HepG2 (cell line): Measurements from ENCODE around the gene UBE2J1.

Source experiments
- EP300 ChIP-seq, 3 experiments: sonication (generic) in 1 of 3; formaldehyde crosslinking in 1 of 3; IDR thresholded peaks; 2 replicates each; pipeline versions ENCODE4 v1.5.1 to v1.6.1; 2011 to 2020; ENCODE audit warnings: low read depth in 2 of 3, low read length in 2 of 3, borderline replicate concordance in 1 of 3, improper control_type of control experiment in 1 of 3, mild to moderate bottlenecking in 1 of 3, missing genetic modification reagents in 1 of 3, moderate library complexity in 1 of 3
- ESRRA ChIP-seq: sonication (generic); formaldehyde crosslinking; IDR thresholded peaks from 2 replicates; pipeline ENCODE4 v1.5.1; 2020; ENCODE audit warnings: mild to moderate bottlenecking, low read depth, missing genetic modification reagents
- GABPA ChIP-seq, 2 experiments: IDR thresholded peaks; 2 replicates each; pipeline ENCODE4 v1.6.1; 2011 to 2016; ENCODE audit warnings: low read depth in 2 of 2, low read length in 1 of 2, missing biosample characterization in 1 of 2, missing genetic modification characterization in 1 of 2
- IKZF1 ChIP-seq: fragments of 450-650 bp; IDR thresholded peaks from 2 replicates; pipeline ENCODE4 v1.7.1; 2016
- KDM3A ChIP-seq: IDR thresholded peaks from 2 replicates; pipeline ENCODE4 v1.6.1; 2018; ENCODE audit warnings: low read depth, missing compliant biosample characterization
- RBAK ChIP-seq: sonication (generic); formaldehyde crosslinking; IDR thresholded peaks from 2 replicates; pipeline ENCODE4 v1.5.1; 2020; ENCODE audit warnings: mild to moderate bottlenecking, missing genetic modification reagents

DNA sequence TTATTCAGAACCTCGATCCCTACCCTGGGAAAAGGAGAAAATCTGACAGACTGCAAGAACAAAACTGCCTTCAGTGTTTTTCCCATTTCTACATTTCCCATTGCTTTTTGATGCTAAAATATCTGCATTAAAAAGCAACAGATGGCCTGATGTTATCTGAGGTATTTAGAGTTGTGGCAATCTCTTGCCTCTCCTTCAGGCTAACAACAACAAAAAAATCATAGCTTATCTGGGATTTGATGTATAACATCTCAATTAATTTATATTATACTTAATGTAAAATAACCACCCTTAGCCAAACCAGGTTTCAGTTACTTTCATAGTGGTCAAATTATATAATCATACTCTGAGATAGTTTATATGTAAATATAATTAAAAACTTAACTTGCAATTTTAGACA is 21.6 kb downstream of the UBE2J1 start:
- no peak for TF ChIP-seq ESRRA (CRISPR knock-in tag)
- TF ChIP-seq EP300 (IDR thresholded peaks at IDR 0.05; ENCODE audit: low read depth in 2 of 2, low read length in 2 of 2), result no peak
- no peak for TF ChIP-seq EP300 (CRISPR knock-in tag; IDR thresholded peaks at IDR 0.05; ENCODE audit: borderline replicate concordance)
- TF ChIP-seq RBAK (CRISPR knock-in tag), result no peak
- TF ChIP-seq KDM3A (CRISPR knock-in tag), result no peak
- TF ChIP-seq GABPA (IDR thresholded peaks at IDR 0.05; ENCODE audit: low read depth, low read length), result no peak
- TF ChIP-seq GABPA (CRISPR knock-in tag; IDR thresholded peaks at IDR 0.05; ENCODE audit: low read depth), result no peak
- no peak for TF ChIP-seq IKZF1
